ENCODE measurements around the gene CCDC127. TPM values are rescaled to one million over a fixed set of nuclear protein-coding genes. Genes with fewer than 3 reads are reported as not detected.

Gene CCDC127
- total and polyA plus RNA-seq, 2 of the 13 experiments (the other 11 are each of a cell fraction or from before 2014, with no cell fraction given) = 2.9 to 4.3 TPM

GRCh38 chr5:176296-176823 lies 41.6 kb downstream of the CCDC127 start:
- FAIRE-seq (no peak), DNase-seq (ENCODE audit: low spot score) (no peak), ATAC-seq (no peak)
- Histone ChIP-seq H3K27me3 (ENCODE audit: control insufficient read depth in 1 of 2, insufficient read depth in 2 of 2, low read length in 2 of 2) (peaks cover 3 to 56% of the 10 kb centered on the region in 2 experiments), H3K36me3 (replicated peaks in 1 of 2; ENCODE audit: control insufficient read depth in 1 of 2, insufficient read depth in 2 of 2, low read length in 2 of 2) (no peaks in the 10 kb centered on the region), H3K9me3 (ENCODE audit: low read length) (no peaks in the 10 kb centered on the region), H3K9ac (ENCODE audit: insufficient read depth, low read depth, low read length) (no peak overlapping the region), H2AFZ (ENCODE audit: low read length) (no peak overlapping the region), H4K20me1 (ENCODE audit: insufficient read depth, low read length) (no peaks in the 10 kb centered on the region), H3K27ac (ENCODE audit: extremely low read length, insufficient read depth, low read length) (no peak overlapping the region), H3K4me3 (replicated peaks in 1 of 3; ENCODE audit: insufficient read depth in 1 of 3, low read depth in 2 of 3, low read length in 3 of 3) (no peak overlapping the region), H3K4me2 (ENCODE audit: low read depth, low read length) (no peak overlapping the region), H3K79me2 (ENCODE audit: insufficient read depth, low read length) (no peaks in the 10 kb centered on the region), H3K4me1 (ENCODE audit: insufficient read depth, low read length) (no peaks in the 10 kb centered on the region)
- intact Hi-C loops (cut with micrococcal nuclease; ENCODE audit: unreplicated experiment) (no loop called here), in situ Hi-C loops (cut with HindIII; ENCODE audit: extremely low pct_ligation_motif_present, low pct_unique_long_range_greater_than_20kb) (no loop called here)
- BruUV-seq (replicated peaks) = no TSS peak
- TF ChIP-seq CSRNP1 (CRISPR knock-in tag; IDR thresholded peaks at IDR 0.05) (no peak), ZNF484 (CRISPR knock-in tag; IDR thresholded peaks at IDR 0.05; ENCODE audit: borderline replicate concordance, low read depth) (no peak)
- ChIA-PET POLR2A (no interaction called here), CTCF (ENCODE audit: low intra/inter-chr PET ratio, low total read pairs) (no interaction called here)
- 55% methylated on average over 11 of the region's 11 CpGs for WGBS (ENCODE audit: low lambda C conversion rate)

- no peaks in the 10 kb centered on the region for H3K36me3 ChIP-seq (replicated peaks in 1 of 2; ENCODE audit: control insufficient read depth in 1 of 2, insufficient read depth in 2 of 2, low read length in 2 of 2)
- no TSS peak for BruUV-seq (replicated peaks)
- no peak for FAIRE-seq
- H3K4me1 ChIP-seq (ENCODE audit: insufficient read depth, low read length) = no peaks in the 10 kb centered on the region
- H3K4me2 ChIP-seq (ENCODE audit: low read depth, low read length) = no peak overlapping the region
- H3K4me3 ChIP-seq (replicated peaks in 1 of 3; ENCODE audit: insufficient read depth in 1 of 3, low read depth in 2 of 3, low read length in 3 of 3) = no peak overlapping the region
- in situ Hi-C loops (cut with HindIII; ENCODE audit: extremely low pct_ligation_motif_present, low pct_unique_long_range_greater_than_20kb) (no loop called here), intact Hi-C loops (cut with micrococcal nuclease; ENCODE audit: unreplicated experiment) (no loop called here)
- CTCF ChIA-PET (ENCODE audit: low intra/inter-chr PET ratio, low total read pairs) = no interaction called here
- POLR2A ChIA-PET = no interaction called here
- H3K9ac ChIP-seq (ENCODE audit: insufficient read depth, low read depth, low read length) = no peak overlapping the region
- H3K27me3 ChIP-seq (ENCODE audit: control insufficient read depth in 1 of 2, insufficient read depth in 2 of 2, low read length in 2 of 2) = peaks cover 3 to 60% of the 10 kb centered on the region in 2 experiments
- no peak overlapping the region for H3K27ac ChIP-seq (ENCODE audit: extremely low read length, insufficient read depth, low read length)
- H2AFZ ChIP-seq (ENCODE audit: low read length) = no peak overlapping the region
- no peaks in the 10 kb centered on the region for H4K20me1 ChIP-seq (ENCODE audit: insufficient read depth, low read length)
- H3K79me2 ChIP-seq (ENCODE audit: insufficient read depth, low read length) = no peaks in the 10 kb centered on the region
- 47% methylated on average over 14 of the region's 16 CpGs for WGBS (ENCODE audit: low lambda C conversion rate)
- no peak for ATAC-seq
- DNase-seq (ENCODE audit: low spot score) = no peak
- H3K9me3 ChIP-seq (ENCODE audit: low read length) = no peaks in the 10 kb centered on the region
- no peak for TF ChIP-seq ZNF552 (CRISPR knock-in tag; IDR thresholded peaks at IDR 0.05; ENCODE audit: borderline replicate concordance)
- no peak for TF ChIP-seq HNRNPK (IDR thresholded peaks at IDR 0.05; ENCODE audit: low read depth, low read length, poor library complexity, severe bottlenecking)
- no peak for TF ChIP-seq JUND (CRISPR knock-in tag; IDR thresholded peaks at IDR 0.05)
- TF ChIP-seq MTF2 (CRISPR knock-in tag; IDR thresholded peaks at IDR 0.05; ENCODE audit: borderline replicate concordance) = no peak
- no peak for TF ChIP-seq SPEN (CRISPR knock-in tag; IDR thresholded peaks at IDR 0.05; ENCODE audit: low read depth)
- TF ChIP-seq ZNF292 (CRISPR knock-in tag; IDR thresholded peaks at IDR 0.05; ENCODE audit: borderline replicate concordance, low read depth) = no peak
- no peak for TF ChIP-seq ZFY (CRISPR knock-in tag; IDR thresholded peaks at IDR 0.05)
- no peak for TF ChIP-seq MAFF (IDR thresholded peaks at IDR 0.05; ENCODE audit: low read depth, low read length)
- TF ChIP-seq MATR3 (CRISPR knock-in tag; IDR thresholded peaks at IDR 0.05) = no peak
- no peak for TF ChIP-seq CBX5 (CRISPR knock-in tag; IDR thresholded peaks at IDR 0.05; ENCODE audit: borderline replicate concordance)
- TF ChIP-seq MXD1 (CRISPR knock-in tag; IDR thresholded peaks at IDR 0.05) = no peak
- no peak for TF ChIP-seq ZFP36L2 (CRISPR knock-in tag; IDR thresholded peaks at IDR 0.05)
- TF ChIP-seq NFKBIZ (CRISPR knock-in tag; IDR thresholded peaks at IDR 0.05) = no peak
- TF ChIP-seq AKAP8 (CRISPR knock-in tag; IDR thresholded peaks at IDR 0.05) = no peak
- TF ChIP-seq BHLHE40 (IDR thresholded peaks at IDR 0.05; ENCODE audit: low read length) = no peak
- TF ChIP-seq ZNF589 (CRISPR knock-in tag; conservative IDR thresholded peaks at IDR 0.05) = no peak
- no peak for TF ChIP-seq MED13 (CRISPR knock-in tag; IDR thresholded peaks at IDR 0.05)
These were observed 43.0 kb downstream of the CCDC127 start for GRCh38 chr5:174876-175465.

All from HepG2 (cell line).